GM18507 (cell line): ENCODE data around the gene NLRX1.
A peak's percentile ranks its signal among the peaks of the same experiment; 100 is the strongest.
"Not testable (repeated sequence)": the region's sequence is repeated elsewhere in the genome, so short reads cannot be mapped to it uniquely, and the experiment has no call there.

Experiments used
- DNase-seq: peaks from one replicate; pipeline ENCODE4 v3.0.0; 2011; ENCODE audit warnings: low read depth; ENCODE audit not compliant: insufficient read length; ENCODE audit errors: extremely low spot score
- FAIRE-seq: peaks from 2 replicates; lab custom pipeline; 2011; peaks lifted over from hg19 to GRCh38; lab: Jason Lieb, UNC

NLRX1 gene

GRCh38 chr11:119205080-119205479, 36.6 kb downstream of the NLRX1 start:
- peak; percentile 49 for FAIRE-seq
- DNase-seq = no peak

GRCh38 chr11:119205574-119206510, 37.3 kb downstream of the NLRX1 start, which contains the start of gene CBL:
Gene CBL, plus strand, starts transcription at chr11:119206339. Its CDS starts 79 bp downstream, at chr11:119206418.
- FAIRE-seq (peak; percentile 86), DNase-seq (peak; percentile 91)

- FAIRE-seq (peak; percentile 65), DNase-seq (no peak)
Observed at GRCh38 chr11:119206511-119207414, 38.2 kb downstream of the NLRX1 start.

GRCh38 chr11:119207415-119207960, 39.0 kb downstream of the NLRX1 start:
- no peak for DNase-seq
- FAIRE-seq = peak; percentile 21

GRCh38 chr11:119209186-119209585, 40.7 kb downstream of the NLRX1 start:
- DNase-seq = no peak
- FAIRE-seq = no peak

GRCh38 chr11:119210050-119210449, 41.5 kb downstream of the NLRX1 start:
- DNase-seq (no peak), FAIRE-seq (no peak)

GRCh38 chr11:119218141-119218878, 49.8 kb downstream of the NLRX1 start:
- DNase-seq (no peak), FAIRE-seq (no peak)

GRCh38 chr11:119222308-119222707, 53.8 kb downstream of the NLRX1 start:
- no peak for DNase-seq

GRCh38 chr11:119222891-119223290, 54.4 kb downstream of the NLRX1 start:
- FAIRE-seq (no peak), DNase-seq (no peak)

More at GRCh38 chr11:119222308-119222707, 53.8 kb downstream of the NLRX1 start:
- no peak for FAIRE-seq

- no peak for DNase-seq
- no peak for FAIRE-seq
Observed at GRCh38 chr11:119223856-119224255, 55.3 kb downstream of the NLRX1 start.

- not testable (repeated sequence) for DNase-seq, FAIRE-seq
Observed at GRCh38 chr11:119228535-119229287, 60.2 kb downstream of the NLRX1 start.

- no peak for FAIRE-seq
- no peak for DNase-seq
Observed at GRCh38 chr11:119229288-119229672, 60.8 kb downstream of the NLRX1 start.

- FAIRE-seq (no peak), DNase-seq (no peak)
Observed at GRCh38 chr11:119229741-119230140, 61.2 kb downstream of the NLRX1 start.
